Stimulated activated CD8-positive, alpha-beta memory T cell treated with anti-CD3 and anti-CD28 coated beads, Interleukin-7, amount 100 ng/mL, for 4 hours (primary cell): ENCODE measurements around the gene EME1.
"Not testable (repeated sequence)": the region's sequence is repeated elsewhere in the genome, so short reads cannot be mapped to it uniquely, and the experiment has no call there.

ENCODE experiments used
- DNase-seq, 2 donors: peaks; one replicate each; pipeline ENCODE4 v3.0.0-alpha.2; 2020; ENCODE audit warnings: low read depth in 2 of 2

The EME1 gene, protein sequence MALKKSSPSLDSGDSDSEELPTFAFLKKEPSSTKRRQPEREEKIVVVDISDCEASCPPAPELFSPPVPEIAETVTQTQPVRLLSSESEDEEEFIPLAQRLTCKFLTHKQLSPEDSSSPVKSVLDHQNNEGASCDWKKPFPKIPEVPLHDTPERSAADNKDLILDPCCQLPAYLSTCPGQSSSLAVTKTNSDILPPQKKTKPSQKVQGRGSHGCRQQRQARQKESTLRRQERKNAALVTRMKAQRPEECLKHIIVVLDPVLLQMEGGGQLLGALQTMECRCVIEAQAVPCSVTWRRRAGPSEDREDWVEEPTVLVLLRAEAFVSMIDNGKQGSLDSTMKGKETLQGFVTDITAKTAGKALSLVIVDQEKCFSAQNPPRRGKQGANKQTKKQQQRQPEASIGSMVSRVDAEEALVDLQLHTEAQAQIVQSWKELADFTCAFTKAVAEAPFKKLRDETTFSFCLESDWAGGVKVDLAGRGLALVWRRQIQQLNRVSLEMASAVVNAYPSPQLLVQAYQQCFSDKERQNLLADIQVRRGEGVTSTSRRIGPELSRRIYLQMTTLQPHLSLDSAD

DNA sequence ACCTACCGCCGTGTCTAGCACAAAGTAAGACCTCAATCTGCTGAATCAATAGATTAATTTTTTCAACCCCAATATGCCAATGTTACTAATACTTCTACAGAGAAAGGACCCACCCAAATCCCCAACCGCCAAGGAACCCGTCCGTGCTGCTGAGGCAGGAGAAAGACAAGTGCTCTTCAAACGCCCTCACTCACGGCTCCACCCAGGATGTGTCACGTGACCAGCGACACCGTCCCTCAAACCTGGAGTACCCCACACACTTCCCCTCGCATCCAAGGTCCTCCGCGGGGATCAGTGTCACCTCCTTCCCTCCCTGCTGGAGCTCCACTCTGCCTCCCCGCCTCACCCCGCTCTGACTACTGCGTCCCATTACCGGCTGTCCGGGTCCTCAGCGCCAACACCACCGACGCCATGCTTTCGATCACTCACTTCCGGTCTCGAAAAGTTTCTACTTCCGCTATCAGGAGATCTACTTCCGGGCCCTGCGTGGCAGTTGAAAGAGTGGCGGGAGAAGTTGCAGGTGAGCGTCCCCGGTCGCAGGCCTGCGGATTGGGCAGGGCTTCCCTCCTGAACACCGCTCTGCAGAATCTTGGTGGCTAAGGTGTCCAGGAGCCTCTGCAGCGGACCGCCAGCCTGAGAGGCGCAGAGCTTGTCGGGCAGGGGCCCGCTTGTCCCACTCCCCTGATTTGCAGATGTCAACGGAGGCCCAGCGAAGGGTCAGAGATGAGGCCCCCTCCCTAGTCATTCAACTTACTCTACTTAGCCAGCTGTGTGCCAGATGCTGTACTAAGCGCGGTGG is at the start of gene EME1, which contains the start of gene MRPL27:
Gene EME1, plus strand, starts transcription at position 472 of the 799 bp plus-strand sequence. CDS start 1,980 bp downstream, outside the sequence.
Gene MRPL27, minus strand, starts transcription at position 427 of the 799 bp plus-strand sequence. Its CDS starts 14 bp downstream, at position 413.
- DNase-seq = peak; percentile 76 to 77

DNA sequence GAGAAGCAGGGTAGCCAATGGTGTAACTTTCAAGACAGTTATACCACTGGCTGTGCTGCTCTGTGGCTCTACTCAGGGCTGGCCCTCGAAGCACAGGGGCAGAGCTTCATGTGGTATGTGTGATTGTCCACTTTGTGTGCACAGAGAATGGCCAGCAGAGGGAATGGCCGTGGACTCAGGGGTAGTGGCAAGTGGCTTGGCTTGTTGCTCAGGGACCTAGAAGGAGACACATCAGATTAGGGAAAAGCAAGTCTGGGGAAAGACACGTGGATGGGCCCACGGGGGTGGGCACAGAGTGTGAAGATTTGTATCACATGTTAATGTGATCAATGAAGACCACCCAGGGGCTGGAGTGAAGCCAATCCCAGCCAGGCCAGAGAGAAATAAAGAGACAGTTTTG is 47.1 kb upstream of the EME1 start:
- no peak for DNase-seq

DNA sequence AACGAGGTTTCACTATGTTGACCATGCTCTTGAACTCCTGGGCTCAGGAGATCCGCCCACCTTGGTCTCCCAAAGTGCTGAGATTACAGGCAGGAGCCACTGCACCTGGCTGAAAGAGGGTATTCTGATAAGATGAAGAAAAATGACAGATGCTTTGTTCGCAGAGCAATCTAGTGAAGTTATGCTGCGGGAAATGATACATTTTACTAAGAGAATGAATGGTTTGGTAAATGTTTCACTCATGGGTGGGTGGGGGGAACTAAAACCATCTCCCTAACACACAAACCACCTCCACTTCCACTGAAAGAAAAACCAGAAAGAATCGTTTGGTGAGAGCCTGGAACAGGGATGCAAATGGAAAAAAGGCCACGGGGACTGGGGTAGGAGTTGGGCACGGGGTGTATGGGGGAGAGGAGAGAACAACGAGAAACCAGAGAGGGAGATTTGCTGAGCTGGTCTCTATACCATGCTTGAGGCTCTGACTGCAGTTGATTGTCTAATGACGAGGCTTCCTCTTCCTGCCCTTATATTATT is 46.1 kb upstream of the EME1 start:
- no peak for DNase-seq

DNA sequence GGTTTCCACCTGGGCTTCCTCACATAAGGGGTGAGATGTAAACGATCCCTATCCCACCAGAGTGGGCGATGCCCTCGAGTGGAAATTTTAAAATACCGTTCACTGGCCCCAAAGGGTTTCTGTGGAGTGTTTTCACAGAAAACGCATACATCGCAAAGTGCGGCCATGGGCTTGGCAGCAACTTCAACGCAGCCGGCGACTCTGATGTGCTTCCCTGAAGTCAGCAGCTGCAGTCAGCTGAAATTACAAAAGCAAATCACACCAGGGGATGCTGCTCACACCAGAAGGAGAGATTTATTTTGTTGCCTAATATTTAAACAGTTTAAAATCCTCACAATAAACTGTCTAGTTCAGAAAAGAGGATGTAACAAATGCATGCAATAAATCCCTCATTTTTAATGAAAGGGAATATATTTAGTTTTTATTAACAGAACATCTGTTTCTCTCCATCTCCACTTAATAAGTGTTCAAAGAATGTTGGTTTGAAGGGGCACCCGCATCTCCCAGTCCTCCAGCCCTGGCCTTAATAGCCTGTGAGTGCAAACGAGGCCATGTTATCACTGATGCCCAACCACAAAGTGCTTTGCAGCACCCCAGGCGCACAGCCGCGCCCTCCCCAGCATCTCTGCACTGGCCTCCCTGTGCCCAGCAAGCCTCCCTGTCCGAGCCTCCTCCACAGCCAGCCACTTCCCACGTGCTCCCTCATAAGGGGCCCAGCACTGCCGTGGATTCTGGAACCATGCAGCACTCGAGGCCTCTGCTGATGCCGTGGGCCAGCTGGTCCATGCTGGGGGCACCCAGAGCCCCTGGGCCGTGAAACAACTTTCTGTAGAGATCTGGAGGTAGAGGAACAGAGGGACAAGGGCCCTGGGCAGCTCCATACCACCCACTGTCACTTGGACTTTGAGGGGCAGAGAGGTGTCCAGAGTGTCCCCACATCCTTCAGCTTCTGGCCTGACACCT is 44.4 kb upstream of the EME1 start:
- no peak for DNase-seq

DNA sequence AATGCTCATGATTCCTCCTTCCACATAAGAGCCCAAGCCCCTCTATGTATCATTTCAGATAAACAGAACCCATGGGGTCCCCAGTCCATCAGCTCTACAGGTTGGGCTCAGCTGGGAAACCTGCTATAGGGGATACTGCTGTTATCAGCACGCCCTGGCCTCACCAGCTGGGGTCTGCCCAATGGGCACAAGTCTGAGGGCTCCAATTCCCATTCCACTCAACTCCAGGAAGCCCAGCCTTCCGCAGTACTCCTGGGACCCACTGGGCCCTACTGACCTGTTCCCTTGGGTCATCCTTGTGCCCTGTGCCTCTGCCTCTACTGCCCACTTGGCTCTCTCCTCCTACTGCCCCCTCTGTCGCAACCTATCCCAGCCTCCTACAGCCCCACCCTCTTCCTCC is 43.3 kb upstream of the EME1 start:
- DNase-seq = no peak

DNA sequence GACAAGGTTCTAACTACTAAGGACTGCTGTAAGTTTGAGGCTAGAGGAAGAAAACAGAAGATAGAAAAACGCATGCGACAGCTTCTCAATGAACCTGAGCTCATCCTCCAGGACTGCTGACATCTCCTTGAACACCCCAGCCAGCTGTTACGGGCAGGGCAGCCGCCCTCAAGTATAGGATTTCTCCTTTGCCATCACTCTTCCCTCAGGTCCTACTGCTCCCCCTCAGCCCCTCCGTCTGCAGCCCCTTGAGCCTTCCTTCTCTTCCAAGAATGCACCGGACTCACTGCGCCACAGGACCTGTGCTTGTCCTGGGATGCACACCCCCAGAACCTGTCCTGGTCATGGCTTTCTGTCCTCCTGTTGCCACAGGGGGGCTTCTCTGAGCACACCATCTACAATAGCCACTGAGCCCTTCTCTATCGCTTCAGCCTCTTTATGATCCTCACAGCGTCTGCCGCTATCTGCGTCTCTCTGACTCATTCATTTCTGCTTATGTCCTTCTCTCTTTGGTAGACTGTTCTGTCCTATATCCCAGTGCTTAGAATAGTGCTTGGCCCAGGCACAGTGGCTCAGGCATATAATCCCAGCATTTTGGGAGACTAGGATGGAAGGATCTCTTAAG is 42.8 kb upstream of the EME1 start:
- DNase-seq = no peak

DNA sequence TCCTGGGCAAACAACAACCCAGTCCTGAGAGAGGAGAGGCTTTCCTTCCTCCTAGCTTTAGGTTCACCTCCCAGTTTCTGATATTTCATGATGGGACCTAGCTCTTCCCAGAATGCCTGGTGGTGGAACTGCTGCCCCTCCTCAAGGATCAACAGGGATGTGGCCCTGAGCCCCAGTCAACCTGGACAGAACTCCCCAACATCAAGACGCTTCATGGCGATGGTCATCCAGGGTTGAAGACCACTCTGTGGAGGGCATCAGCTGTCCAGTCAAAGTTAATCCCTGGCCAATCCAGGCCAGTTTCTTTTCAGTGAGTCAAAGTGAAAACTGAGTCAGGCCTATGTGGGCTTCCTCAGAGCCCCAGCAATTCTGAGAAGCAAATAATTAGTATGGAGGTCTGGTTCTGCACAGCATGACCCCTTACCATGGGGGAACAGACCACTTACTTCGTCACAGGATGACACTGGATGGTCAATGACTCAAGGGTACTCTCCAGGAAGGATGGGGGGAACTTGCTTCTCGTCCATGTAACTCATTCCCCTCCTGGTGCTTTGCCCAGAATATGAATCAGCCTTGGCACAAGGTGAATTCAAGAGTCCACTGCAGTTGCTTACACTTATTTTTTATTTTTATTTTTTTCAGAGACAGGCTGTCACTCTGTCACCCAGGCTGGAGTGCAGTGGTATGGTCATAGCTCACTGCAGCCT is 41.8 kb upstream of the EME1 start:
- no peak for DNase-seq

DNA sequence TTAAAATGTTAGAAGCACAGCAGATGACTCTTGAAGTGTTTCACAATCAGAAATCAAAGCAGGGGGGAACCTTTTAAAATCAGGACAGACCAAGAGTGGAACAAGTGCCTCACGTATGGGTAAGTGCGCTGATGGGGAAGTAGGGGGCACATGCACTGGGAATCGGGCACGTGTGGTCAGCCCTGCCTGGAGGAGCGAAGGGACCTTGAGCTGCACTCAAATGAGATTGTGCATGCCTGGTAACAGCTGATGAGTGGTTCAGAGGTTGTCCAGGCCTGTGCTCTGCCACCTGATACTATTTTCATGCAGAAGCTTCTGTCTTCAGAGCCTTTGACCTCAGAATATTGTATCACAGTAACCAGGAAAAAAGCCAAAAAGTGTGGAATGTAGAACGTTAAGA is 40.8 kb upstream of the EME1 start:
- no peak for DNase-seq

DNA sequence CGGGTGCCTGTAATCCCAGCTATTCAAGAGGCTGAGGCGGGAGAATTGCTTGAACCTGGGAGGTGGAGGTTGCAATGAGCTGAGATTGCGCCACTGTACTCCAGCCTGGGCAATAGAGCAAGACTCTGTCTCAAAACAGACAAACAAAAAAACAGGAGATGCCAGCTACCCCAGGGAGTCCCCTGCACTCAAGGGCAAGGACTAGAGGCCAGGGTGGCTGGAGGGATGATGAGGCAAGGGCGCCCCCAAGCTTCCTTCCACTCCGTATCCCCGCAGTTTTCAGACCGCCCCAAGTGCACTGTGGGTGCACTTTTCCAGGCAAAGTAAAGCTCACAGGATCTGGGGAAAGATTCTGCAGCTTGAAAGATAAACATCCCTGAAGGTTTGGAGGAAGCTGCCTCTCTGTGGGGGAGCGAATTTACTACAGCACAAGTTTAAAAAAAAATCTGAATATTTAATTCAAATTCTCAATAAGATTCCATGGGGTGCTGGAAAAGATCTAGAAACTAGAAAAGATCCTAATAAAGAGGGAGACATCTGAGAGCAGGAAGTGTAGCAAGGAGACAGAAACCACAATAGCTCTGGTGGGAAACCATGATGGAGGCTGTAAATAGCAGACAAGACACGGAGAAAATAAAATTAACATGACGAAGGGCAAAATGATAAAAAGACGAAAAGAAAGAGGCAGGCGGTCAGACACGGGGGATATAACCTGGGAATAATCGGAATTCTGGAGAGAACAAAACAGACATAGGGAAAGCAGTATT is 39.6 kb upstream of the EME1 start:
- DNase-seq = not testable (repeated sequence)

DNA sequence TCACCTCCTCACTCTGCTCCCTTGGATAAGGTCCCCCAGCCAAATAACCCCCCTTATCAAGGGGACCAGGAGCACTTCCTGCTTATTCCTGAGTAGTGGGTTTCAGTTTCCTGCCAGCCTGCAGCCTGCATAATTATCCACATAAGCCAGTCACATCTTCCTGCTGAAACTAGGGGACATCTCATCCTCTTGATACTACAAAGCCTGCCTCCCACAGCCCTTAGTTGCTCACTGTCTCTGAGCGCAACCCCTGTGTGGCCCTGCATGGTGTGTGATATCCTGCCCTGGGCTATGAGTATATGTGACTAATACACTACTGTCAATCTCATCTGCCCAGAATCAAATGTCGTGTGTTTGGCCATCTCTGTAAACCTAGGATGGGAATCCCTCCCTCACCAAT is 35.1 kb upstream of the EME1 start:
- no peak for DNase-seq

DNA sequence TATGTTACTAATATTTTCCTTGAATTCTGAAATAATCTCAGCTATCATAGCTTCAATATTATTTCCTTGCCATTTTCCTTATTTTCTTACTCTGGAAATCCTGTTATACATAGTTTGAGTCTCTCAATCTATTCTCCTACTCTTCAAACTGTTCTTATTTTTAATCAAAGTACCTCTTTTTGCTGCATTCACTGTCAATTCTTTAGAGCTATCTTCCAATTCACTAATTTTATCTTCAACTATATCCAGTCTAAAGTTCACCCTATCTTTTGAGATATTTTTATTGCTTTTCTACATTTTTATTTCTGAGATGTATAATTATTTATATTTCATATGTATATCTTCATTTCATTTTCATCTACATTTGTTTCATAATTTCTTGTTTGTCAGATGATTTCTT is 34.4 kb upstream of the EME1 start:
- DNase-seq = no peak

DNA sequence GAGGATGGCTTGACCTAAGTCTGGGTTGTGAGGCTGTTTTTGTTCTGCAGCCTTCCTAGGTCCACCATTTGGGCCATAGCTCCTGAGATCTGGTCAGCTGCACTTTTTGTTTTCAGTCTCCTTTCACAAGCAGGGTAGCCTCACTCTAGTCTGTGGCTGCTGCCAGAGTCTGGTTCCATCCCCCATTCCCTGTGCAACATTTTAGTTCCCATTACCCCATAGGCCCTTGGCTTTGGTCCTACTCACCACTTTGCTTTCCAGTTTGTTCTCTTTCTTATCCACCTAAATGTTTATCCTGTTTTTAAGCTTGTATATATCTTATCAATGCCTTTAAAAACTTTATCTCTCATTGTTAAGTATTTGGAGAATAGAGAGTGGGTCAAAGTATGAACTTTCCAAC is 33.6 kb upstream of the EME1 start:
- no peak for DNase-seq

DNA sequence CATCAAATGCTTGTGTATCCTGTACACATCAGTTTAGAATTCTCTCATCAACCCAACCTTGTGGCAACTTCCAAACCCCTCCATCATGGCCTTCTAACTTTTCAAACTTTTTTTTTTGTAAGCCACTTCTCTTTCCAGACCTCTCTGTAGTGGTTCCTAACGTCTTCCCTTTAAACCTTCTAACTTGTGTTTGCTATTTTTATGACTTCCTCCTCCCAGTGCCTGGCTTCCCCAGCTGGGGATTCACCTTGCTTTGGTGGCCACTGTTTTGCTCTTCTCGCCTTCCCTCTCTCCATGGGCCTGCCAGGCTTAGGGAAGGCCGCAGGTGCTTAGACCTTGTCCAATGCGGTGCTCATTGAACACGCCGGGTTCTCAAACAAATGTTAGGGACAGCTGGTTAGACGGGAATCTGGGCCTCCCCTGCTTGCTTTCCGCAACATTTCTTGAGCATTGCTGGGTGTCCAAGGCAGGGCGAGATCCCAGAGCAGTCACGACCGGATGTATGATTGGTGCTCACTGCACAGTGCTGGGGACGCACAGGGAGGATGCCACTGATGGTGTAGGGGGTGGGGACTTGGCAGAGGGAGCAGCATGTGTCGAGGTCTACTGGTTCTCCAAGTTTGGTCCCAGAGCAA is 28.2 kb upstream of the EME1 start:
- DNase-seq = no peak

DNA sequence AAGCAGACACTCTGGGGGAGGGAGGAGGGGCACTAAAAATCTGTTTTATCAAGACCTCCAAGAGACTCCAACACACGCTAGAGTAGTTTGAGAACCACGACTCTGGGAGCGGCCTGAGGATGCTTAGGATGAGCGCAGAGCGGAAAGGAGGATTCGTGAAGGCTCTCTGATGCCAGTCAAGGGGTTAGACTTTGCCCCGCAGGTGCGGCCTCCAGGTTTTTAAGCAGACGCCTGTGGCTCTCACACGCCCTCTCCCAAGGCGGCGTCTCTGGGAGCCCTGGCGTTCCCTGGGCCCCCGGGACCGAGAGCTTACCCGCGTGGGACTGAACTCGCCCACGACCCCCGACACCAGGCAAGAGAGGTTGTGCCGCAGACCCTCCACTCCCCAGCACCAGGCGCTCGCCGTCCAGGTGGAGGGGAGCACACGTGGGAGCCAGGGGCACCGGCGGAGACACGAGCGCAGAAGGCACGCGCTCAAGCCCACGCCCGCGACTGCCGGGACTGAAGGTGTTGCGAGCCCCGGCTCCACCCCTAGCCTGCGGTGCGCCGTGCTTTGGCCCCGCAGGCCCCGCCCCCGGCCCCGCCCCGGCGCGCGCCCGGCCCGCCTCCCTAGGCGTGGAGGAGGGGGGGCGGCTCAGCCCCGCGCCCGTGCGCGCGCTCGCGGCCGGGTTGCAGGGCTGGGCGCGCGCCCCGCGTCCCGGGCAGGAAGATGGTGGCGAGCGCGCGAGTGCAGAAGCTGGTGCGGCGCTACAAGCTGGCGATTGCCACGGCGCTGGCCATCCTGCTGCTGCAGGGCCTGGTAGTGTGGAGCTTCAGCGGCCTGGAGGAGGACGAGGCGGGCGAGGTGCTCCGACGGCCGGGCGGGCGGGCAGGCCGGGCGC is 27.4 kb upstream of the EME1 start, which contains the start of gene XYLT2:
Gene XYLT2, plus strand, starts transcription at position 695 of the 881 bp plus-strand sequence. Its CDS starts 15 bp downstream, at position 710.
- peak; percentile 82 to 91 for DNase-seq

DNA sequence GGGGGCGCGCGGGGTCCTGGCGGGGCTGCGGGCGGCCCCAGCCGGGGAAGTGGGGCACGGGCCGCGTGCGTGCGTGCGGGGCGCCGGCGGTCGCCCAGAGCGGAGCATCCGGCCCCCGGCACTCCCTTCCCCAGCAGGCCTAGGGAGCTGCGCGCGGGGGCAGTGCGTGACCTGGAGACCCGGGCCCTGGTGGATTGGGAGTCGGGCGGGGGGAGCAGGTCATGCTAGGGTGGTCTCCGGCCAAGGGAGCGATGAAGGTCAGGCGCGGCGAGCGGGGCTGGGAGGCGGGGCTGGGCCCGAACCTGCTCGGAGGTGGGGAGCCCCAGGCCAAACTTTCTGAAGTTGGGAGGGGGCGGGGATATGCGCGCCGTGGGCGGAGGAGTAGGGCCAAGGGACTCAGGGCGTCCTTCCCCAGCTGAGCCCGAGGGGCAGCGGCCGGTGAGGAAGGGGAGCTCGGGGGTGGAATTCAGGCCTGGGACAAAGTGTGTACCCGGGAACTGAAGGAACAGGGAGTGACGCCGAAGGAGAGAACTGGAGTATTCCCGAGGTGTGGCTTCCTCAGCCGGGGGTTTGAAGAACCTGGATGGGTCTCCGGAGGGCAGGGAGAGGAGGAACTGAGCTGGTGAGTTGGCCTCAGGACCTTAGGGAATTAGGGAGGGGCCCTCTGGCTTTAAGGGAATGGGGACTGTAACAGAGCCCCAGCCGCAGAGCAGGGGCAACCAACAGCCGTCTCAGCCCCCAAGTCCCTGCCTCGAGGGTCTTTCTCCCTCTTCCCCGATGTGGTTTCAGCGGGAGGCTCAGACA is 26.5 kb upstream of the EME1 start:
- peak in 1 of 2 donors; percentile 44 for DNase-seq

DNA sequence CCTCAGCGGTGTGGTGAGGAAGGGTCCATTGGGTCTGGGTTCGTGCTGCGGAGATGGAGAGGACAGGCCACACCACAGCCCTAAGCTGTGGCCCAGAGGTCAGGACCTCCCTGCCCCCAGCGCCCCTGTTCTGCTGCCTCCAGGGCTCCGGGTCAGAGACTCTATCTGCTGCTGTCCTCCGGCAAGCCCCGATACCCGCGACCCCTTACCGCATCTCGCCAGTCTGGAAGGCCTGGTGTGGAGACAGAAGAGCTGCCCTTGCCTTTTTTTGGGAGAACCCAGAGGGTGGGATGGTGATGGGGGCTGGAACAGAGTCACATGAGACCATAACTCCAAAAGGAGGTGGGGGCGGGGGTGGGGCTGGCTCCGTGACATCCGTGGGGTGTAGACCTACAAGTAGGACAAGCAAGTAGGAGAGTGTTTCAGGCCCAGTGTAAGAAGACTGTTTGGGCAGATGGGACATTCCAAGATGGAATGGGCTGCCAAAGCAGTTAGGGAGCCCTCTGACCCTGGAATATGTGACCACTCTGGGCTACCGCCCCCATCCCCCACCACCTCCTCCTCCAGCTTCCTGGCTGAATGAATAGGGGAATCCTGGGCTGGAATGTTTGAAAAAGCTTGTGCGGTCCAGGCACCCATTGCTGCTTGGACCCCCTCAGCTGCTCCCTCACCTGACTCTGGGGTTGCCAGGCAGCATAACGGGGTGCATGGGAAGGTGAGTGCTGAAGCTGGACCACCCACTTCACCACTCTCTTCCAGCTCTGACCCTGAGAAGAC is 25.7 kb upstream of the EME1 start:
- no peak for DNase-seq
